Activated CD4-positive, alpha-beta T cell treated with anti-CD3 and anti-CD28 coated beads, Interleukin-10, Interleukin-2, amounts not matched to agents 100 ng/mL and 50 ng/mL, durations not matched to agents 16 hours and 8 hours (primary cell): Measurements from ENCODE around the gene BAZ1B.
"Not testable (repeated sequence)": the region's sequence is repeated elsewhere in the genome, so short reads cannot be mapped to it uniquely, and the experiment has no call there.

ENCODE experiments used
- DNase-seq: peaks from one replicate; pipeline ENCODE4 v3.0.0-alpha.2; 2020

Gene BAZ1B

GRCh38 chr7:73423519-73424488 is 98.3 kb downstream of the BAZ1B start:
- no peak for DNase-seq

- not testable (repeated sequence) for DNase-seq
Observed at GRCh38 chr7:73420610-73421009, 101.5 kb downstream of the BAZ1B start.

- DNase-seq, result not testable (repeated sequence)
Observed at GRCh38 chr7:73420016-73420415, 102.1 kb downstream of the BAZ1B start.

GRCh38 chr7:73418113-73418703 is 103.9 kb downstream of the BAZ1B start:
- no peak for DNase-seq

- DNase-seq, result not testable (repeated sequence)
Observed at GRCh38 chr7:73410541-73411131, 111.5 kb downstream of the BAZ1B start.

- not testable (repeated sequence) for DNase-seq
Observed at GRCh38 chr7:73404860-73405259, 117.2 kb downstream of the BAZ1B start.

GRCh38 chr7:73399185-73400050 is 122.7 kb downstream of the BAZ1B start:
- DNase-seq, result peak; percentile 84

GRCh38 chr7:73397521-73398281 is 124.4 kb downstream of the BAZ1B start:
- no peak for DNase-seq

- DNase-seq, result no peak
Observed at GRCh38 chr7:73395538-73396503, 126.3 kb downstream of the BAZ1B start.

- DNase-seq, result no peak
Observed at GRCh38 chr7:73394422-73394821, 127.7 kb downstream of the BAZ1B start.

GRCh38 chr7:73391396-73391795 is 130.7 kb downstream of the BAZ1B start:
- no peak for DNase-seq
